ENCODE results near the gene FGD3. TPM values are rescaled to one million over a fixed set of nuclear protein-coding genes. Genes with fewer than 3 reads are reported as not detected.

Gene FGD3
- total and polyA plus RNA-seq, 2 experiments from 2014 or later: 5.8 to 6.5 TPM

- H3K27ac ChIP-seq: no peak overlapping the region
Measured at GRCh38 chr9:93037476-93037971, 90.2 kb downstream of the FGD3 start.

GRCh38 chr9:93038918-93039317 lies 91.6 kb downstream of the FGD3 start:
- Histone ChIP-seq H2AFZ (no peak overlapping the region), H3K4me2 (no peak overlapping the region), H3K27ac (no peak overlapping the region), H3K4me3 (no peak overlapping the region), H3K27me3 (no peaks in the 10 kb centered on the region), H4K20me1 (ENCODE audit: insufficient read depth, poor library complexity, severe bottlenecking) (no peaks in the 10 kb centered on the region), H3K36me3 (replicated peaks; ENCODE audit: insufficient read depth, low read depth) (no peaks in the 10 kb centered on the region), H3K4me1 (ENCODE audit: insufficient read depth) (no peaks in the 10 kb centered on the region), H3K79me2 (no peaks in the 10 kb centered on the region), H3K9me3 (ENCODE audit: low read depth) (no peaks in the 10 kb centered on the region), H3K9me2 (replicated peaks; ENCODE audit: insufficient read depth) (no peaks in the 10 kb centered on the region)
- WGBS (ENCODE audit: low lambda C conversion rate, missing lambda C conversion rate): 88% methylated on average over 6 of the region's 6 CpGs
- TF ChIP-seq EZH2 (IDR thresholded peaks at IDR 0.05; ENCODE audit: borderline replicate concordance) (no peak), EZH2phosphoT487 (IDR thresholded peaks at IDR 0.05; ENCODE audit: low read depth, severe bottlenecking, unreplicated experiment) (no peak), CTCF (IDR thresholded peaks at IDR 0.05; ENCODE audit: poor library complexity) (no peak)
- DNase-seq (ENCODE audit: low spot score): no peak

More at GRCh38 chr9:93037476-93037971, 90.2 kb downstream of the FGD3 start:
- Histone ChIP-seq H3K36me3 (replicated peaks; ENCODE audit: insufficient read depth, low read depth) (no peaks in the 10 kb centered on the region), H3K4me2 (no peak overlapping the region), H3K79me2 (no peaks in the 10 kb centered on the region), H3K9me2 (replicated peaks; ENCODE audit: insufficient read depth) (no peaks in the 10 kb centered on the region), H4K20me1 (ENCODE audit: insufficient read depth, poor library complexity, severe bottlenecking) (no peaks in the 10 kb centered on the region), H3K4me3 (no peak overlapping the region), H3K4me1 (ENCODE audit: insufficient read depth) (no peaks in the 10 kb centered on the region), H3K9me3 (ENCODE audit: low read depth) (no peaks in the 10 kb centered on the region), H2AFZ (no peak overlapping the region), H3K27me3 (no peaks in the 10 kb centered on the region)
- WGBS (ENCODE audit: low lambda C conversion rate, missing lambda C conversion rate): 82% methylated on average over 13 of the region's 13 CpGs
- TF ChIP-seq EZH2 (IDR thresholded peaks at IDR 0.05; ENCODE audit: borderline replicate concordance) (no peak), EZH2phosphoT487 (IDR thresholded peaks at IDR 0.05; ENCODE audit: low read depth, severe bottlenecking, unreplicated experiment) (no peak), CTCF (IDR thresholded peaks at IDR 0.05; ENCODE audit: poor library complexity) (no peak)
- no peak for DNase-seq (ENCODE audit: low spot score)

GRCh38 chr9:93039456-93039855 lies 92.1 kb downstream of the FGD3 start:
- H3K4me1 ChIP-seq (ENCODE audit: insufficient read depth): no peaks in the 10 kb centered on the region
- H3K9me2 ChIP-seq (replicated peaks; ENCODE audit: insufficient read depth): no peaks in the 10 kb centered on the region
- H3K9me3 ChIP-seq (ENCODE audit: low read depth): no peaks in the 10 kb centered on the region
- TF ChIP-seq EZH2phosphoT487 (IDR thresholded peaks at IDR 0.05; ENCODE audit: low read depth, severe bottlenecking, unreplicated experiment): no peak
- TF ChIP-seq CTCF (IDR thresholded peaks at IDR 0.05; ENCODE audit: poor library complexity): no peak
- no peak for TF ChIP-seq EZH2 (IDR thresholded peaks at IDR 0.05; ENCODE audit: borderline replicate concordance)
- H3K27me3 ChIP-seq: no peaks in the 10 kb centered on the region
- DNase-seq (ENCODE audit: low spot score): no peak
- H3K27ac ChIP-seq: no peak overlapping the region
- no peak overlapping the region for H2AFZ ChIP-seq
- no peak overlapping the region for H3K4me2 ChIP-seq
- H3K36me3 ChIP-seq (replicated peaks; ENCODE audit: insufficient read depth, low read depth): no peaks in the 10 kb centered on the region
- WGBS (ENCODE audit: low lambda C conversion rate, missing lambda C conversion rate): 86% methylated on average over 6 of the region's 6 CpGs
- no peaks in the 10 kb centered on the region for H3K79me2 ChIP-seq
- H4K20me1 ChIP-seq (ENCODE audit: insufficient read depth, poor library complexity, severe bottlenecking): no peaks in the 10 kb centered on the region
- H3K4me3 ChIP-seq: no peak overlapping the region

- no peaks in the 10 kb centered on the region for H3K36me3 ChIP-seq (replicated peaks; ENCODE audit: insufficient read depth, low read depth)
- no peaks in the 10 kb centered on the region for H3K79me2 ChIP-seq
- H3K27me3 ChIP-seq: no peaks in the 10 kb centered on the region
- no peaks in the 10 kb centered on the region for H3K9me3 ChIP-seq (ENCODE audit: low read depth)
- H3K4me3 ChIP-seq: no peak overlapping the region
- no peak overlapping the region for H3K27ac ChIP-seq
- no peaks in the 10 kb centered on the region for H3K4me1 ChIP-seq (ENCODE audit: insufficient read depth)
- H3K9me2 ChIP-seq (replicated peaks; ENCODE audit: insufficient read depth): no peaks in the 10 kb centered on the region
- no peak for TF ChIP-seq EZH2phosphoT487 (IDR thresholded peaks at IDR 0.05; ENCODE audit: low read depth, severe bottlenecking, unreplicated experiment)
- no peak for TF ChIP-seq CTCF (IDR thresholded peaks at IDR 0.05; ENCODE audit: poor library complexity)
- 88% methylated on average over 10 of the region's 10 CpGs for WGBS (ENCODE audit: low lambda C conversion rate, missing lambda C conversion rate)
- H3K4me2 ChIP-seq: no peak overlapping the region
- no peak overlapping the region for H2AFZ ChIP-seq
- DNase-seq (ENCODE audit: low spot score): no peak
- no peaks in the 10 kb centered on the region for H4K20me1 ChIP-seq (ENCODE audit: insufficient read depth, poor library complexity, severe bottlenecking)
Measured at GRCh38 chr9:93039976-93040375, 92.7 kb downstream of the FGD3 start.
